Measurements from ENCODE around the gene MAU2. TPM values are rescaled to one million over a fixed set of nuclear protein-coding genes. Genes with fewer than 3 reads are reported as not detected.
A peak's percentile ranks its signal among the peaks of the same experiment; 100 is the strongest.
"Not testable (repeated sequence)": the region's sequence is repeated elsewhere in the genome, so short reads cannot be mapped to it uniquely, and the experiment has no call there.

Gene MAU2
- total and polyA plus RNA-seq, 4 donors = 7.5 to 31.0 (median 17.9) TPM

DNA sequence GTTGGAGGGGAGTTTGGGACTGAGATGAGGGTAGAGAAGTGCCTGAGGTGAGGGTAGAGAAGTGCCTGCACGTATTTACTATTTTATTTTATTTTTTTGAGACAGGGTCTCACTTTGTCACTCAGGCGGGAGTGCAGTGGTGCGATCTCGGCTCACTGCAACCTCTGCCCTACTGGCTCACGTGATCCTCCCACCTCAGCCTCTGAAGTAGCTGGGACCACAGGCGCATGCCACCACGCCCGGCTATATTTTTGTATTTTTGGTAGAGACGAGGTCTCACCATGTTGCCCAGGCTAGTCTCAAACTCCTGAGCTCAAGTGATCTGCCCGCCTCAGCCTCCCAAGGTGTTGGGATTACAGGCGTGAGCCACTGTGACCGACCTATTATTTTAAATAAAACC lies 69.1 kb downstream of the MAU2 start:
- H3K9me3 ChIP-seq (ENCODE audit: control insufficient read depth in 4 of 4, low read length in 3 of 4); H3K9ac ChIP-seq (ENCODE audit: low read depth in 1 of 2, low read length in 2 of 2); H3K27me3 ChIP-seq (ENCODE audit: control insufficient read depth in 4 of 4, insufficient read depth in 4 of 4, low read length in 3 of 4); DNase-seq (ENCODE audit: low spot score); H3K36me3 ChIP-seq (ENCODE audit: control insufficient read depth in 4 of 4, insufficient read depth in 3 of 4, low read depth in 1 of 4, low read length in 3 of 4); H3K4me3 ChIP-seq (ENCODE audit: low read depth in 1 of 3, low read length in 3 of 3); H3K27ac ChIP-seq (ENCODE audit: low read depth in 1 of 2, low read length in 2 of 2): not testable (repeated sequence)
- H3K4me1 ChIP-seq (ENCODE audit: control insufficient read depth in 4 of 4, insufficient read depth in 4 of 4, low read length in 3 of 4) = peaks cover 5 to 23% (median 20%) of the 10 kb centered on the region in 4 donors
- 95% methylated on average over 12 of the region's 12 CpGs for WGBS

DNA sequence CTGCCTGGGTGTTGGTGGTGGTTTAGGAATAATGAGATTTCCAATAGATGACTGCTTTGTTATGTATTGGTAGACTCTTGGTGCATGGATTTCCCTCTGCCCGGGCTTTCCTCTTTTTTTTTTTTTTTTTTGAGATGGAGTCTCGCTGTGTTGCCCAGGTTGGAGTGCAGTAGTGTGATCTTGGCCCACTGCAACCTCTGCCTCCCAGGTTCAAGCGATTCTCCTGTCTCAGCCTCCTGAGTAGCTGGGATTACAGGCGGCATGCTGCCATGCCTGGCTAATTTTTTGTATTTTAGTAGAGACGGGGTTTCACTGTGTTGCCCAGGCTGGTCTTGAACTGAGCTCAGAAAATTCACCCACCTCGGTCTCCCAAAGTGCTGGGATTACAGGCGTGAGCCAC lies 73.7 kb downstream of the MAU2 start:
- 95% methylated on average over 7 of the region's 7 CpGs for WGBS

DNA sequence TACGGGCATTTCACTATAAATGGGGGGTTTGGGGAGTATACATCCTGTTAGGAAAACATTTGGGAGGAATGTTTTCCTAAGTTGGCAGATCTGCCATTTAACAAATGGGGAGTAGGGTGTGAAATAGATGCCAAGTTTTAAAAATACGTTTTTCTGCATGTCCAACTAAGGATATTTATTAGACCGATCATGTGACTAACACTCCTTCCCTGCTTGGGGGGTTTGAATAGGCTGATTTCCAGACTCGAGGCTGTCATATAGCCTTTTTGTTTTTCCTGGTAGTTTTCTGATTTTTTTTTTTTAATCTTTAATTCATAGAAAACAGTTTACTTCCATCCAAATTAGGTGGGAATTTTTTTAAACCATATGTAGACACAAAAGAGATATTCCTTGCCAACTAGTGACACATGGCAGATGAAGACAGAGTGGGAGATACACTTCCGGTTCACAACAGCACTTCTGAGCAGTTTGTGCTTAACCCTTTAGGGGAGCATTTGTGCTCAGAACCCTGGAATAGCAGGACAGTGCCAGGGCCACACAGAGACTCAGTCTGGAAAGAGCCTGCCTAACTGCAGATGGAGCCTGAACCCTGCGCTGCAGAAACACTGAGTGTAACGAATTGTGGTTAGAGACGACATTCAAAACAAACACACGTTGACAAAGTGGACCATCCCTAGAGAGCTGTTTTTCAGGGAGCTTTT lies 79.3 kb downstream of the MAU2 start:
- no peaks in the 10 kb centered on the region for H3K9me3 ChIP-seq (ENCODE audit: control insufficient read depth in 4 of 4, low read length in 3 of 4)
- no peak overlapping the region for H3K9ac ChIP-seq (ENCODE audit: low read depth in 1 of 2, low read length in 2 of 2)

More for the DNA sequence above, 73.7 kb downstream of the MAU2 start:
- not testable (repeated sequence) for H3K4me3 ChIP-seq (ENCODE audit: low read depth in 1 of 3, low read length in 3 of 3); H3K36me3 ChIP-seq (ENCODE audit: control insufficient read depth in 4 of 4, insufficient read depth in 3 of 4, low read depth in 1 of 4, low read length in 3 of 4); H3K9ac ChIP-seq (ENCODE audit: low read depth in 1 of 2, low read length in 2 of 2); H3K27ac ChIP-seq (ENCODE audit: low read depth in 1 of 2, low read length in 2 of 2); H3K27me3 ChIP-seq (ENCODE audit: control insufficient read depth in 4 of 4, insufficient read depth in 4 of 4, low read length in 3 of 4); DNase-seq (ENCODE audit: low spot score); H3K9me3 ChIP-seq (ENCODE audit: control insufficient read depth in 4 of 4, low read length in 3 of 4); H3K4me1 ChIP-seq (ENCODE audit: control insufficient read depth in 4 of 4, insufficient read depth in 4 of 4, low read length in 3 of 4)

More for the DNA sequence above, 79.3 kb downstream of the MAU2 start:
- Histone ChIP-seq H3K36me3 (ENCODE audit: control insufficient read depth in 4 of 4, insufficient read depth in 3 of 4, low read depth in 1 of 4, low read length in 3 of 4) (no peaks in the 10 kb centered on the region), H3K27ac (ENCODE audit: low read depth in 1 of 2, low read length in 2 of 2) (no peak overlapping the region), H3K4me1 (ENCODE audit: control insufficient read depth in 4 of 4, insufficient read depth in 4 of 4, low read length in 3 of 4) (peaks cover 3 to 12% (median 6%) of the 10 kb centered on the region in 4 donors), H3K4me3 (ENCODE audit: low read depth in 1 of 3, low read length in 3 of 3) (no peak overlapping the region), H3K27me3 (ENCODE audit: control insufficient read depth in 4 of 4, insufficient read depth in 4 of 4, low read length in 3 of 4) (no peaks in the 10 kb centered on the region)
- WGBS = 65% methylated on average over 9 of the region's 9 CpGs
- DNase-seq (ENCODE audit: low spot score) = no peak
- TF ChIP-seq, protein P1, sequence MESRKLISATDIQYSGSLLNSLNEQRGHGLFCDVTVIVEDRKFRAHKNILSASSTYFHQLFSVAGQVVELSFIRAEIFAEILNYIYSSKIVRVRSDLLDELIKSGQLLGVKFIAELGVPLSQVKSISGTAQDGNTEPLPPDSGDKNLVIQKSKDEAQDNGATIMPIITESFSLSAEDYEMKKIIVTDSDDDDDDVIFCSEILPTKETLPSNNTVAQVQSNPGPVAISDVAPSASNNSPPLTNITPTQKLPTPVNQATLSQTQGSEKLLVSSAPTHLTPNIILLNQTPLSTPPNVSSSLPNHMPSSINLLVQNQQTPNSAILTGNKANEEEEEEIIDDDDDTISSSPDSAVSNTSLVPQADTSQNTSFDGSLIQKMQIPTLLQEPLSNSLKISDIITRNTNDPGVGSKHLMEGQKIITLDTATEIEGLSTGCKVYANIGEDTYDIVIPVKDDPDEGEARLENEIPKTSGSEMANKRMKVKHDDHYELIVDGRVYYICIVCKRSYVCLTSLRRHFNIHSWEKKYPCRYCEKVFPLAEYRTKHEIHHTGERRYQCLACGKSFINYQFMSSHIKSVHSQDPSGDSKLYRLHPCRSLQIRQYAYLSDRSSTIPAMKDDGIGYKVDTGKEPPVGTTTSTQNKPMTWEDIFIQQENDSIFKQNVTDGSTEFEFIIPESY (IDR thresholded peaks at IDR 0.05) = no peak
- TF ChIP-seq GABPA (IDR thresholded peaks at IDR 0.05 in 1 of 2, conservative IDR thresholded peaks at IDR 0.05 in 1 of 2) (peak in 1 of 2 donors; percentile 10), SP1 (IDR thresholded peaks at IDR 0.05) (no peak)
- TF ChIP-seq, protein P2, sequence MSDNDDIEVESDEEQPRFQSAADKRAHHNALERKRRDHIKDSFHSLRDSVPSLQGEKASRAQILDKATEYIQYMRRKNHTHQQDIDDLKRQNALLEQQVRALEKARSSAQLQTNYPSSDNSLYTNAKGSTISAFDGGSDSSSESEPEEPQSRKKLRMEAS (IDR thresholded peaks at IDR 0.05) = no peak
- TF ChIP-seq, protein P3, sequence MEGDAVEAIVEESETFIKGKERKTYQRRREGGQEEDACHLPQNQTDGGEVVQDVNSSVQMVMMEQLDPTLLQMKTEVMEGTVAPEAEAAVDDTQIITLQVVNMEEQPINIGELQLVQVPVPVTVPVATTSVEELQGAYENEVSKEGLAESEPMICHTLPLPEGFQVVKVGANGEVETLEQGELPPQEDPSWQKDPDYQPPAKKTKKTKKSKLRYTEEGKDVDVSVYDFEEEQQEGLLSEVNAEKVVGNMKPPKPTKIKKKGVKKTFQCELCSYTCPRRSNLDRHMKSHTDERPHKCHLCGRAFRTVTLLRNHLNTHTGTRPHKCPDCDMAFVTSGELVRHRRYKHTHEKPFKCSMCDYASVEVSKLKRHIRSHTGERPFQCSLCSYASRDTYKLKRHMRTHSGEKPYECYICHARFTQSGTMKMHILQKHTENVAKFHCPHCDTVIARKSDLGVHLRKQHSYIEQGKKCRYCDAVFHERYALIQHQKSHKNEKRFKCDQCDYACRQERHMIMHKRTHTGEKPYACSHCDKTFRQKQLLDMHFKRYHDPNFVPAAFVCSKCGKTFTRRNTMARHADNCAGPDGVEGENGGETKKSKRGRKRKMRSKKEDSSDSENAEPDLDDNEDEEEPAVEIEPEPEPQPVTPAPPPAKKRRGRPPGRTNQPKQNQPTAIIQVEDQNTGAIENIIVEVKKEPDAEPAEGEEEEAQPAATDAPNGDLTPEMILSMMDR (IDR thresholded peaks at IDR 0.05; ENCODE audit: low read depth, low read length, missing input control) = no peak
